ENCODE data around the gene LOX. TPM values are rescaled to one million over a fixed set of nuclear protein-coding genes. Genes with fewer than 3 reads are reported as not detected.

LOX gene
- 14.3 TPM for total RNA-seq

- peak in 2 of 3 donors; percentile 35 to 63 for DNase-seq (ENCODE audit: low read depth in 2 of 3, low spot score in 2 of 3)
Measured at GRCh38 chr5:122078116-122079110, at the start of gene LOX. TSS of gene LOX (minus strand) at chr5:122078259. CDS start at chr5:122077985, 274 bp downstream.

DNA sequence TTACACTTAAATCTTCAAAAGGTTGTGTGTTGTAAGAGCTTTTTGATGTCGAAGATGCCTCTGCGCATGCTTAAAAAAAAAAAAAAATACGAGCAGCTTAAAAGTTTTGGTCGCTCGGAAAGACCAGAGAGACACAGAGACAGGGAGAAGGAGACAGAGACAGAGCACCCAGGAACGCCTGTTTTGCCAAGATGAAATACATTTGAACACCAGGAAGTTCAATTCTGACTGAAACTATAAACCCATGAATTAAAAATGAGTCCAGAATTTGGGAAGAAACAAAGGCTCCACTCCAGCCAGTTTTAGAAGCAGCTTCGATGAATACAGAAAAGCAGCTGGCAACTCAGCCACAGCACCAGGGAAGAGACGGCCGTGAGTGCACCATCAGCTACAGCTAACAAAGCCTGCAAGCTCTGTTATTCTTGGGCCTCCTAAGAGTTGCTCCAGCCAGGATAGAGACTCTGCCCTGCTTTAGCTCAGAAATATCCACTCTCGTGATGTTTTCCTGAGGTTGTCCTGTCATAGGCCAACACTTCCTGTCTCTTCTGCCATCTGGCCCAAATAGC is 48.8 kb upstream of the LOX start:
- no peak for DNase-seq (ENCODE audit: low read depth in 2 of 3, low spot score in 2 of 3)

GRCh38 chr5:122126177-122126755 is 48.2 kb upstream of the LOX start:
- DNase-seq (ENCODE audit: low read depth in 2 of 3, low spot score in 2 of 3), result peak in 2 of 3 donors; percentile 64 to 92

DNA sequence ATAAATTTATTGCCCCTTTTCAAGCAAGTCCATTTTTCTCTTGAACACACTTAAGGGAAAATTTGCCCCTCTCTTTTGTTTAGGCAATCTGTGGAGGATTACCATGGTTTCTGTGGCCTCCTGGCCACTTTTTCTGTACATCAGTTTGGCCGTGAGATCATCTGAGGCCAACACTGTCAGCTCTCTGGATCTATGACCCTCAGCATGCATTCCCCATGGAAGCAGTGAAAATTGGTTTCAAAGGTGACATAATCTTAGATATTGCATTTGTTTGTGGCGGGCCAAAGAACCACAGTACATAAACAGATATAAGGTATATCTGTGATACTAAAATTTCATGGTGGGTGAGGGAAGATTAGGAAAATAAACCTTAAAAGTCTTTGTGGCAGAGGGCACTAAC is 46.7 kb upstream of the LOX start:
- DNase-seq (ENCODE audit: low read depth in 2 of 3, low spot score in 2 of 3), result no peak

DNA sequence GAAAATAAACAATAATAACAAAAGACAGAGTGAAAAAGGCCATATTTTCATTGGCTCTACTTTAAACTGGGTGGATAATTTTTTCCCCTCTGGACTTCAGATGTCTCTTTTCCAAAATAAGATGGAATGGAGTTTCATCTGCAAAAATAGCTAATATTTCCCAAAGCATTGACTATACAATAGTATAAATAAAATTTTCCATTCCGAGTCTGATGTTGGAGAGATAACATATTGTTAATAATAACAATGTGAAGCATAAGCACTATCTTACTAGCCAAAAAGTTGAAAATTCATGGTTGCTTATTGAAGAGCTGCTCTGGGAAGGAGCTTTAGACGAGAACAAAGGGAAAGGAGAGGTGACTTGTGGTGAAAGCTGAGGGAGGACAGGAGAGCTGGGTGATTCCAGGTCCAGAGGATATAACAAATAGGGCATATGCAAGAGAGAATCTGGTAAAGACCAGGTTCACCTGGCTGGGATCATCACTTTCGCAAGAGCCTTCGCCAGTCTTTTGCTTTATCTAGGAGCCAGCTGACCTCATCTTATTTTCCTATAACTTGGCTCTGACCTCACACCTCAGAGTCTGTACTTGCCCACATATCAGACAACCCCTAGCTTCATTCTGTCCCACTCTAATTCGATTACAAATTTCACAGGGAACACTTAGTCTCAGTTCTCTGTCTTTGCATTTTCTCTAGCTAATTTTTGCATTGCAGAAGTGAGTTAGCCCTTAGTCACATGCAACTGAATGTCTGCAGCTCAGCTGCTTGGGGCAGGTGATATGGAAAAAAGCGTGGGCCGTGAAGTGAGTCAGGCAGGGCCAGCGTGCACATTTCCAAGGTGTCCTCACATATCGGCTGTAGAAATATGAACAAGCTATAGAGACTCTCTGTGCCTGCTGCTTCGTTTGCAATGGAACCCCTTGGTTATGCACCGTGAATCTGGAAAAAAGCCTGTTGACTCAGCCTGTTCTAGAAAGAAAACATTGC is 43.7 kb upstream of the LOX start:
- no peak for DNase-seq (ENCODE audit: low read depth in 2 of 3, low spot score in 2 of 3)

DNA sequence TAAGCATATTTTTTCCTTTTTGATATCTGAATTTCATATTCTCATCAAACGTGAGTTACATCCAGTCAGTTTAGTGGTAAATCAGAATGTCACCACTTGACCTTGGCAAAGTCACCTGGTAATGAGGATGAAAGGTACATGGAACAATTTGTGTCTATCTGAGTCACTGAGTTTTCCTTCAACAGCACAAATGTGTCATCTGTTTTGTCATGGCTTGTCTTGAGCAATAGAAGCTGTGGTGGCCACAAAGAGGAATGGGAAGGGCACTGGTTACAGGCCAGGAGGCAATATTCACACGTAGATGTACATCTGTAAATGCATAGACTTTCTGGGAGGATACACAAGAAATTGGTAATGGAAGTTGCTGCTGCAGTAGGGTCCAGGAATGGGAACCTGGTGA is 42.9 kb upstream of the LOX start:
- no peak for DNase-seq (ENCODE audit: low read depth in 2 of 3, low spot score in 2 of 3)

- DNase-seq (ENCODE audit: low read depth in 2 of 3, low spot score in 2 of 3), result no peak
Measured at GRCh38 chr5:122120493-122120892, 42.4 kb upstream of the LOX start.

DNA sequence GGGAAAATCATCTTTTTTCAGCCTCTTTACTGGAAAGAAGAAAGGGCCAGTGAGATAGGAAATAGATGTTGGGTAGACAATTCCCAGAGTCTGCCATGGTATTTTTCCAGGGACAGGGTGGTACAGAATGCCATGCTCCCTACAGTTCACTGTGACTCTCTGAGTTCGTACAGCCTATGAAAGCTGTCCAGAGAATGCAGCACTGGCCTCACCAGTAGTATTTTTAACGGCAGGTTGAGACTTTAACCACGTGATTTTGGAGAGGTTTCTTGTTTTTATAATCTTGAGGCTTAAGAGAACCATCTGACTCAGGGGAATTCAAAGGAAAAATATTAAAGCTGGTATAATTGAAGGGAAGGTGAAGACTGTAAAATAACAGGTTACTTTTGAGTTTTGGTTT is 41.1 kb upstream of the LOX start:
- no peak for DNase-seq (ENCODE audit: low read depth in 2 of 3, low spot score in 2 of 3)

DNA sequence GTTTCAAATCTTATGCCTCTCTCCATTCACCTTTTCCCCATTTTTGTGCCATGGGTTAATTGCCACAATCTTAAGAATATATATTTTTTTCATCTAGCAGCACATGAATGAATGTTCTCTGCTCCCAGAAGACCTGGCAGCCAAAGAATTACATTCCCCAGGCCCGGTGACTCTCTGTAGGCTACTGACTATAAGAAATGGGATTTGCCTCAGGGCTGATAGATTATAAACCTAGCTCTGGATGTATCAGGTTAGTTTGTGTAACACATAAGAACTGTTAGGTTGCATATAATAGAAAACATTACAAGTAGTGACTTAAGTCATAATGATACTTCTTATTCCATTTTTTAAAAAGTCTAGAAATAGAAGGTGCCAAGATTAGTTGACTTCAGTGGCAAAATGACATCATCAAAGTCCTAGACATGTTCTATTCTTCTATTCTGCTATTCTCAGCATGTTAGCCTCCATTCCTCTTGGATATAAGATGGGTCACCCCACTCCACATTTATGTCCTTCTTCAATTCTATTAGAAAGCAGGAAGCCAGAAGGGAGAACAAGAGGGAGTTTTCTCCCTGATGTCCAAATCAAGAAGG is 40.4 kb upstream of the LOX start:
- no peak for DNase-seq (ENCODE audit: low read depth in 2 of 3, low spot score in 2 of 3)

GRCh38 chr5:122114501-122114900 is 36.4 kb upstream of the LOX start:
- DNase-seq (ENCODE audit: low read depth in 2 of 3, low spot score in 2 of 3), result no peak

DNA sequence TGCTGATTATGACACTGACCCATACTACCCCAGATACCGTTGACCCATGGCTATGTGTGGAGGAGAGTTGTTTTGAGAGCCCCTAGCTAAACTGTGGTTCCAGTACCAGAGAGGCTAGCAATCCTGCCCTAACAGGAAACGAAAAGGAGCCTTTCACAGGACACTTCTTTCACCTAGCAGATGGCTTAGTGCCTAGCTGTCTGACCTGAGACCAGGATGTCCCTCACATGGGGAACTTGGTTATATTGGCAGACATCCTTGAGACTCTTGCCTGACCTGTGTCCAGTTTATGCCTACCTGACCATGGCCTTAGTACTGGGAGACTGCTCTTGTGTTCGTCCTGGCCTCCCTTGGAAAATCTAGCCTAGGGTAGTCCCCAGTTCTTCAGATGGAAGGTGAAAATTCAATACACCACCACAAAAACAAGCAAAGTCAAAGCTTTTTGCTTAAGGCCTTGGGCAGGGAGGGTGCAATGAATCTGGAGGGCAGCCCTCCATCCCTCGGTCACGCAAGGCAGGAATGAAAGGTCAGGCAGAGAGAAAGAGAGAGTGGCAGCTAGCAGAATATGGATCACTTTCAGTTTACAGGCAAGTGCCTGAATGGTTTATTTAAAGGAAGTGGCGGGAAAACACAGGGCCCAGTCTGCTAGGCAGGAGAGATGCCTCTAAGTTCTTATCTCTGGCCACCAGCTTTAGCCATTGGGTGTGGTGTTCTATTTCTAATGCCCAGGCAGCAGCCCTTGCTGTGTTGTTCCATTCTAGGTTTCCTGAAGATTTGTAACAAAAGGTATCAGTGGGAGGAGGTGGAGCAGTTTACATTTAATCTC is 34.9 kb upstream of the LOX start:
- peak in 2 of 3 donors; percentile 38 to 57 for DNase-seq (ENCODE audit: low read depth in 2 of 3, low spot score in 2 of 3)

- DNase-seq (ENCODE audit: low read depth in 2 of 3, low spot score in 2 of 3), result no peak
Measured at GRCh38 chr5:122112063-122112462, 34.0 kb upstream of the LOX start.

- no peak for DNase-seq (ENCODE audit: low read depth in 2 of 3, low spot score in 2 of 3)
Measured at GRCh38 chr5:122111460-122111859, 33.4 kb upstream of the LOX start.

DNA sequence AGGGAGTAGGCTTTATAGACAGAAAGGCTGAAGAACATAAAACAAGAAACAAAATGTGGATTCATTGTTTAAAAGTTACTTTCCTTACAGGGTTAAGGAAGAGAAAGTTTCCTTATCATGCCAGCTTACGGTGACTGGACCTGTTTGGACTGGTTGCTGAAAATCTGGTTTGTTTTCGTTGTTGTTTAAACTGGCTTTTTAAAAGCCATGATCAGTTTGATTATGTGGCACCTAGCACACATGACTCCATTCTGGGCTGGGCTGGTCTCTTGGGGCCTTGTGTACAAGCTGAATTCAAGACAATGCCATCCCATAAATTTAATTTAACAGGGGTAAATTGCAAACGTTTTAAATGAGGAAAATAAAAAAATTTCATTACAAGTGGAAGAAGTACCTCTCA is 32.9 kb upstream of the LOX start:
- DNase-seq (ENCODE audit: low read depth in 2 of 3, low spot score in 2 of 3), result no peak

DNA sequence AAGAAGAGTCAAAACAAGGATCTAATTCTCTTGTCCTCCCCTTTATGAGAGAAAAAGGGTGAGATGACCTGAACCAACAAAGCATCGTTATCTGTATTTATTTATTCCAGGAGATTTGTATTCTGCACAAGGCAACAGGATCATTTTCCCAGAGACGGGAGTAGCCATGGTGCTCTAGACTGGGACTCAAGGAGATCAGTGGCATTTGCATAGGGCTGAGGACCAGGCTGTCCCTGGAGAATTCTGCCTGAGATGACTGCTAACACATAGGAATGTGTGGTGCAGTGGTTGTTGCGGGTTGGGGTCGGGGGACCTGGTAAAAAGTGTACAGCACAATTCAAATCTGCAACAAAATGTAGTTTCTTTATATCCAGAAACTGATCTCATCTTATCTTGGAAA is 29.0 kb upstream of the LOX start:
- no peak for DNase-seq (ENCODE audit: low read depth in 2 of 3, low spot score in 2 of 3)

DNA sequence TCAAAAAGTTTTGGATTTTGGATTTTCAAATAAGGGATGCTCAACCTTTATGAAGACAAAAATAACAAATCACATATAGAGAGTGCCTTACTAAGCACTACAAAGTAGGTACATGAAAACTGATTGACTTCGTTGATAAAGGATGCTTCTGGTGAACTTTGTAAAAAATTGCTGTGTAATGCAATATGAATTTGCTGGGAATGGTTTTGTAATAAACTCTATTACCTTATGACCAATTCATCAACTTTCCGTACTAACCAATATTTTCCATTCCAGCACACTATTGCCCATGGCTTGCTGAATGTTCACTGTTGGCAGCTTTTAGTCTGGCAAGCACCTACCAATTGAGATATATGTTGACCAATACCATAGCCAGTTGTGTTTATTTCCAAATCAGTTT is 27.9 kb upstream of the LOX start:
- no peak for DNase-seq (ENCODE audit: low read depth in 2 of 3, low spot score in 2 of 3)

- no peak for DNase-seq (ENCODE audit: low read depth in 2 of 3, low spot score in 2 of 3)
Measured at GRCh38 chr5:122102825-122103224, 24.8 kb upstream of the LOX start.

DNA sequence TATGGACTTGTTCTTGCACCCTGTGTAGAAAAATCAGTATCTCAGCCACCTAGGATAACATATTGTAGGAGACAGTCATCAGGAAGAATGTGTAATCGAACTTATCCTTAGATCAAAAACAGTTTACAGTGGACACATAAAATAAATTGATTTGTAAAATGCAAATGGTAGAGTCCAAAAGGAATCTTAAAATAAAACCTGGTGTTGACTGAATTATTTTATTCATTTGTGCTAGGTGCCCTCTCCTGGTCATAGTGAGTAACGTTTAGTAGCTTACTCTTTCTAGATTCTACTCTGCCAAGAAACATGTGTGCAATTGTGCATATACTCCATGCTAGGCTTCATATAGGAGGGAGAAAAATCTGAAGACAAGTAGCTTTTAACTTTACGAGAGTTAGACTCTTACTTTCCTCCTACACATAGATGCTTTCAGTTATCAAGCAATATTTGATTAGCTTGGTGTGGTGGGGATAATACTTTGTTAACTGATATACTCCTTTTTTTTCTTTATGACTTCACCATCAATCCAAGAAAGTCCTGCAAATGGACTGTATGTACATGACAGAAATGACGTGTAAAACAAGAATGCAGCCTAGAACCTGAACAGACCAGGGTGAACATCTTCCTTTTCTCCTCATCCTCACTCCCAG is 23.7 kb upstream of the LOX start:
- peak in 2 of 3 donors; percentile 24 to 76 for DNase-seq (ENCODE audit: low read depth in 2 of 3, low spot score in 2 of 3)

Measured in hematopoietic multipotent progenitor cell (in vitro differentiated cells).